GM21360 (cell line): ENCODE data around the gene TUBE1.
A peak's percentile ranks its signal among the peaks of the same experiment; 100 is the strongest.

Experiments
- ATAC-seq: cut with Tn5 transposase; IDR thresholded peaks from one replicate; pipeline ENCODE4 v1.9.1; 2021; ENCODE audit warnings: mild to moderate bottlenecking, moderate library complexity; ENCODE audit not compliant: unreplicated experiment

TUBE1 gene

GRCh38 chr6:112037783-112038216 is 49.5 kb downstream of the TUBE1 start:
- ATAC-seq: no peak

- no peak for ATAC-seq
These were observed 51.1 kb downstream of the TUBE1 start for GRCh38 chr6:112036088-112036637.

- ATAC-seq: no peak
These were observed 52.7 kb downstream of the TUBE1 start for GRCh38 chr6:112034616-112034995.

- no peak for ATAC-seq
These were observed 53.3 kb downstream of the TUBE1 start for GRCh38 chr6:112033791-112034615.

GRCh38 chr6:112032728-112033127 is 54.6 kb downstream of the TUBE1 start:
- no peak for ATAC-seq

- no peak for ATAC-seq
These were observed 55.3 kb downstream of the TUBE1 start for GRCh38 chr6:112031960-112032359.

GRCh38 chr6:112030961-112031660 is 56.2 kb downstream of the TUBE1 start:
- no peak for ATAC-seq

- ATAC-seq: no peak
These were observed 56.9 kb downstream of the TUBE1 start for GRCh38 chr6:112030206-112030960.

GRCh38 chr6:112029045-112029822 is 58.0 kb downstream of the TUBE1 start:
- peak; percentile 73 for ATAC-seq

- ATAC-seq: no peak
These were observed 59.2 kb downstream of the TUBE1 start for GRCh38 chr6:112027942-112028674.

- ATAC-seq: no peak
These were observed 60.3 kb downstream of the TUBE1 start for GRCh38 chr6:112026933-112027332.

- no peak for ATAC-seq
These were observed 62.8 kb downstream of the TUBE1 start for GRCh38 chr6:112024464-112024863.

GRCh38 chr6:112022749-112023148 is 64.5 kb downstream of the TUBE1 start:
- no peak for ATAC-seq

- ATAC-seq: no peak
These were observed 65.5 kb downstream of the TUBE1 start for GRCh38 chr6:112021691-112022310.
